Activated T-cell treated with anti-CD3 and anti-CD28 coated beads, Interleukin-2, amount 50 U/mL, for 48 hours (primary cell): ENCODE data around the gene UTS2R.
"Not testable (repeated sequence)": the region's sequence is repeated elsewhere in the genome, so short reads cannot be mapped to it uniquely, and the experiment has no call there.

ENCODE experiments used
- DNase-seq, 2 experiments: peaks; one replicate each; pipeline ENCODE4 v3.0.0-alpha.2; 2020

UTS2R gene

GRCh38 chr17:82411396-82412053 lies 40.0 kb downstream of the UTS2R start:
- DNase-seq, result no peak

GRCh38 chr17:82412081-82412480 lies 40.5 kb downstream of the UTS2R start:
- not testable (repeated sequence) for DNase-seq

GRCh38 chr17:82412535-82413520 lies 41.3 kb downstream of the UTS2R start:
- DNase-seq, result no peak

GRCh38 chr17:82414548-82415281 lies 43.1 kb downstream of the UTS2R start:
- peak; percentile 83 to 84 for DNase-seq

- no peak for DNase-seq
Measured at GRCh38 chr17:82415336-82415735, 43.8 kb downstream of the UTS2R start.

- no peak for DNase-seq
Measured at GRCh38 chr17:82415786-82416185, 44.2 kb downstream of the UTS2R start.

GRCh38 chr17:82416264-82416663 lies 44.7 kb downstream of the UTS2R start:
- no peak for DNase-seq

- no peak for DNase-seq
Measured at GRCh38 chr17:82416771-82417170, 45.2 kb downstream of the UTS2R start.

GRCh38 chr17:82418001-82418986 lies 46.7 kb downstream of the UTS2R start, which contains the start of the genes HEXD and OGFOD3:
Gene HEXD, plus strand, starts transcription at chr17:82418347. Its CDS starts 1,453 bp downstream, at chr17:82419800.
Gene OGFOD3, minus strand, starts transcription at chr17:82418586. Its CDS starts 101 bp downstream, at chr17:82418485.
- DNase-seq, result peak; percentile 92

GRCh38 chr17:82419540-82419939 lies 48.0 kb downstream of the UTS2R start:
- DNase-seq, result no peak

GRCh38 chr17:82424001-82424862 lies 52.7 kb downstream of the UTS2R start:
- peak; percentile 73 to 77 for DNase-seq

- no peak for DNase-seq
Measured at GRCh38 chr17:82424863-82425159, 53.2 kb downstream of the UTS2R start.
